Measurements from ENCODE around the gene ARMCX2.
A peak's percentile ranks its signal among the peaks of the same experiment; 100 is the strongest.
"Not testable (repeated sequence)": the region's sequence is repeated elsewhere in the genome, so short reads cannot be mapped to it uniquely, and the experiment has no call there.

Gene ARMCX2

GRCh38 chrX:101659601-101660063 lies at the start of gene ARMCX2:
Gene ARMCX2 (minus strand): TSS chrX:101659850. CDS start chrX:101657588, 2,262 bp downstream.
- DNase-seq: peak; percentile 7

- DNase-seq: no peak
These were observed 49.7 kb upstream of the ARMCX2 start for GRCh38 chrX:101709384-101709783.

- no peak for DNase-seq
These were observed 48.5 kb upstream of the ARMCX2 start for GRCh38 chrX:101708163-101708562.

GRCh38 chrX:101693476-101693875 lies 33.8 kb upstream of the ARMCX2 start:
- no peak for DNase-seq

- DNase-seq: no peak
These were observed 32.2 kb upstream of the ARMCX2 start for GRCh38 chrX:101691835-101692234.

- DNase-seq: no peak
These were observed 26.9 kb upstream of the ARMCX2 start for GRCh38 chrX:101686574-101686973.

GRCh38 chrX:101685923-101686322 lies 26.3 kb upstream of the ARMCX2 start:
- no peak for DNase-seq

GRCh38 chrX:101682723-101683122 lies 23.1 kb upstream of the ARMCX2 start:
- no peak for DNase-seq

- DNase-seq: no peak
These were observed 17.4 kb upstream of the ARMCX2 start for GRCh38 chrX:101677028-101677427.

GRCh38 chrX:101676571-101676970 lies 16.9 kb upstream of the ARMCX2 start:
- no peak for DNase-seq

- DNase-seq: no peak
These were observed 8.5 kb upstream of the ARMCX2 start for GRCh38 chrX:101668143-101668542.

- DNase-seq: peak; percentile 4
These were observed 774 bp downstream of the ARMCX2 start for GRCh38 chrX:101658661-101659491.

GRCh38 chrX:101657495-101657894 lies 2.2 kb downstream of the ARMCX2 start:
- no peak for DNase-seq

GRCh38 chrX:101656817-101657216 lies 2.8 kb downstream of the ARMCX2 start:
- DNase-seq: no peak

- DNase-seq: no peak
These were observed 4.1 kb downstream of the ARMCX2 start for GRCh38 chrX:101655534-101655933.

GRCh38 chrX:101647716-101648115 lies 11.9 kb downstream of the ARMCX2 start:
- DNase-seq: not testable (repeated sequence)

- DNase-seq: no peak
These were observed 17.6 kb downstream of the ARMCX2 start for GRCh38 chrX:101642093-101642492.

GRCh38 chrX:101639583-101639982 lies 20.1 kb downstream of the ARMCX2 start:
- no peak for DNase-seq

GRCh38 chrX:101619364-101619763 lies 40.3 kb downstream of the ARMCX2 start:
- DNase-seq: peak; percentile 10

GRCh38 chrX:101617211-101618191 lies 42.1 kb downstream of the ARMCX2 start, which contains the start of gene ARMCX6:
Gene ARMCX6 (minus strand): TSS chrX:101618000. CDS start chrX:101616620, 1,380 bp downstream.
- DNase-seq: peak; percentile 2

- no peak for DNase-seq
These were observed 53.9 kb downstream of the ARMCX2 start for GRCh38 chrX:101605728-101606127.
